Measurements from ENCODE around the gene OR9I1.

GRCh38 chr11:58134151-58134550 is 8.8 kb upstream of the OR9I1 start:
- no peak for TF ChIP-seq CTCF (IDR thresholded peaks at IDR 0.05)
- TF ChIP-seq EZH2 (IDR thresholded peaks at IDR 0.05; ENCODE audit: borderline replicate concordance, insufficient read depth, low read depth, low read length, poor library complexity, severe bottlenecking): no peak
